Urinary bladder (tissue), 4 donors: ENCODE data around the gene PIP5K1B. TPM values are rescaled to one million over a fixed set of nuclear protein-coding genes. Genes with fewer than 3 reads are reported as not detected.

Experiments
- DNase-seq: peaks from one replicate; pipeline ENCODE4 v3.0.0-alpha.2; 2015; ENCODE audit errors: extremely low spot score
- H3K27ac ChIP-seq: one replicate; pipeline ENCODE4 v1.5.1; 2013; ENCODE audit warnings: low read depth, mild to moderate bottlenecking, moderate library complexity
- H3K36me3 ChIP-seq: one replicate; pipeline ENCODE4 v1.6.1; 2013; ENCODE audit warnings: mild to moderate bottlenecking, moderate library complexity; ENCODE audit not compliant: insufficient read depth
- H3K4me1 ChIP-seq: one replicate; pipeline ENCODE4 v1.6.1; 2013; ENCODE audit warnings: mild to moderate bottlenecking, moderate library complexity; ENCODE audit not compliant: insufficient read depth
- H3K4me3 ChIP-seq: one replicate; pipeline ENCODE4 v1.5.1; 2013; ENCODE audit warnings: low read depth, low read length
- WGBS: extraction: QIAGEN DNeasy Blood & Tissue Kit; methylation state at CpG from one replicate; pipeline ENCODE4 v1.1.7; 2013; 5-methylcytosine and 5-hydroxymethylcytosine counted together
- polyA plus RNA-seq: library from polyadenylated mRNA; stranded (reverse); fragments of 200-250 nt; gene quantifications from one replicate; pipeline ENCODE4 v1.2.3, GENCODE V29; 2013
- total RNA-seq: library from RNA; depleted of rRNA; stranded (reverse); fragments of >200 nt; gene quantifications from one replicate; pipeline ENCODE4 v1.2.3, GENCODE V29; 2014
- donor health status: healthy with polysubstance abuse.
- donor health status: healthy.

The PIP5K1B gene
- total and polyA plus RNA-seq, 2 donors: 3.1 to 6.4 TPM

- DNase-seq: no peak
- no peaks in the 10 kb centered on the region for H3K36me3 ChIP-seq
- no peak overlapping the region for H3K27ac ChIP-seq
- no peaks in the 10 kb centered on the region for H3K4me1 ChIP-seq
- no peak overlapping the region for H3K4me3 ChIP-seq
- WGBS: 74% methylated on average over 5 of the region's 5 CpGs
Measured at GRCh38 chr9:68733021-68733405, 28.0 kb downstream of the PIP5K1B start.

- no peak for DNase-seq
- H3K36me3 ChIP-seq: no peaks in the 10 kb centered on the region
- 83% methylated on average over 3 of the region's 3 CpGs for WGBS
- no peak overlapping the region for H3K4me3 ChIP-seq
- no peak overlapping the region for H3K27ac ChIP-seq
- no peaks in the 10 kb centered on the region for H3K4me1 ChIP-seq
Measured at GRCh38 chr9:68738358-68738757, 33.3 kb downstream of the PIP5K1B start.

DNA sequence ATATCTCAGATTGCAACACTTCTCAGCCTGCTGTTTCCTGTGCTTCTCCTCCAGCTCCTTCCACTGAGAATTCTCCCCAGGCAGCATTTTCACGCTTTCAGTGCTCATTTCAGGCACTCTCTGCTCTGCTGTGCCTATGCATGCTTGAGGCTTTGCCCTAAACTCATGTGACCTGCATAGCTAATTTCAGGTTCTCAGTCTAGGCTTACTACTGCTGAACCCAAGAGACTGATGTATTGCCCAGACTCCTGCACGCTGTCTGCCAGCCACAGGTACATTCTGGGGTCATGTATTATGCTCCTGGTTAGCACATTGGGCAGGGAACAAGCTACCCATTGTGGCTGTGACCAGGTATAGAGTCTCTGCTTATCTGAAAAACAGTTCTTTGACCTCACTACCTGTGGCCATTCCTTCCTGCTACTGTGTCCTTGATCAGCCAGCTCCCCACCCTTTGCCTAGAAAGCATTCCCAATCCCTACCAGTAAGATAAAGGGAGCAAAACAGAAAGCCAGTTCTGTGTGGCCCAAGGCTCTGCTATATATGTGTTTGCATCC, 34.7 kb downstream of the PIP5K1B start:
- 72% methylated on average over 2 of the region's 2 CpGs for WGBS
- Histone ChIP-seq H3K36me3 (no peaks in the 10 kb centered on the region), H3K27ac (no peak overlapping the region), H3K4me1 (no peaks in the 10 kb centered on the region), H3K4me3 (no peak overlapping the region)
- DNase-seq: no peak

GRCh38 chr9:68740561-68740960, 35.5 kb downstream of the PIP5K1B start:
- no peak for DNase-seq
- Histone ChIP-seq H3K27ac (no peak overlapping the region), H3K4me3 (no peak overlapping the region), H3K4me1 (no peaks in the 10 kb centered on the region), H3K36me3 (no peaks in the 10 kb centered on the region)
- 63% methylated on average over 4 of the region's 4 CpGs for WGBS

GRCh38 chr9:68741234-68741633, 36.2 kb downstream of the PIP5K1B start:
- WGBS: 83% methylated on average over 4 of the region's 4 CpGs
- no peak for DNase-seq
- no peaks in the 10 kb centered on the region for H3K36me3 ChIP-seq
- no peaks in the 10 kb centered on the region for H3K4me1 ChIP-seq
- H3K4me3 ChIP-seq: no peak overlapping the region
- H3K27ac ChIP-seq: no peak overlapping the region

- WGBS: 93% methylated on average over 3 of the region's 3 CpGs
- H3K27ac ChIP-seq: no peak overlapping the region
- no peaks in the 10 kb centered on the region for H3K36me3 ChIP-seq
Measured at GRCh38 chr9:68741704-68742332, 36.8 kb downstream of the PIP5K1B start.

GRCh38 chr9:68742333-68742730, 37.3 kb downstream of the PIP5K1B start:
- 92% methylated on average over 2 of the region's 2 CpGs for WGBS
- Histone ChIP-seq H3K36me3 (no peaks in the 10 kb centered on the region), H3K4me3 (no peak overlapping the region), H3K4me1 (no peaks in the 10 kb centered on the region), H3K27ac (no peak overlapping the region)
- DNase-seq: no peak

More at GRCh38 chr9:68741704-68742332, 36.8 kb downstream of the PIP5K1B start:
- DNase-seq: no peak
- H3K4me1 ChIP-seq: no peaks in the 10 kb centered on the region
- no peak overlapping the region for H3K4me3 ChIP-seq

DNA sequence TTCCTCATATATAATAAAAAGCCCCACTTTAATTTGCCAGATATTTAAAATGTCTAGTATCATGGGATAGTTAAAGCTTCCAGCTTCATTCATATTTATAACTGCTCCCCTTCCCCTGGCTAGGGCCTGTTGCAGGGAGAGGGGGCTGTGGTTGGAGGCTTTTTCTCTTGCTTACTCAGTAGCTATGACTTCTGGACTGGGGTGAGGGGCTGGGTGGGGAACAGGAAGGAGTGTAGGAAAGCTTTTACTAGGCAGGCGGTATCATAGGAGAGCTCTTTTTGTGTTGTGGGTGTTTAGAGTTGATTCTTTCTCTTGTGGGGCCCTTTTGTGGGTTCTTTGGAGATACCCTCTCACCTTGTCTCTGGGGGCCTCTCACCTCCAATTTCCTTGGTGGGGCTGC, 39.4 kb downstream of the PIP5K1B start:
- H3K27ac ChIP-seq: no peak overlapping the region
- 96% methylated on average over 1 of the region's 1 CpG for WGBS
- H3K4me3 ChIP-seq: no peak overlapping the region
- no peaks in the 10 kb centered on the region for H3K4me1 ChIP-seq
- DNase-seq: no peak
- no peaks in the 10 kb centered on the region for H3K36me3 ChIP-seq

DNA sequence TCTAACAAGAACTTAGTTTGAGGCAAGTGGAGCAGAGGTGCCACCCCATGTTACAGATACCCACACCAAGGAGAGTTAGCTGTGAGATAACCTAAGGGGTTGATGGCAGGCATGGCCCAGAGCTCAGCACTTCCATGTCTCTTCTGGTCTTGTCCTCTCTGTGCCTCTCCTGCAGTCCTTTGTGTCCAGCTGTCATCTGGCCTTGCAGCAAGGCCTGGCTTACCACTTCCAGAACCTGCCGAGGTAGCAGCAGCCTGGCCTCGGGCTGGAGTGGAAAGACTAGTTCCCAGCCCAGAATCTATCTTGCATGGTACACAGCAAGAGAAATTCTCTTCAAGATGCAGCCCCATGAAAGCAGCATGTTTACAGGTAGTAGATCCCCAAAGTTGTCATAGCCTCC, 41.5 kb downstream of the PIP5K1B start:
- Histone ChIP-seq H3K27ac (no peak overlapping the region), H3K4me3 (no peak overlapping the region), H3K4me1 (no peaks in the 10 kb centered on the region), H3K36me3 (no peaks in the 10 kb centered on the region)
- 84% methylated on average over 2 of the region's 2 CpGs for WGBS
- no peak for DNase-seq

DNA sequence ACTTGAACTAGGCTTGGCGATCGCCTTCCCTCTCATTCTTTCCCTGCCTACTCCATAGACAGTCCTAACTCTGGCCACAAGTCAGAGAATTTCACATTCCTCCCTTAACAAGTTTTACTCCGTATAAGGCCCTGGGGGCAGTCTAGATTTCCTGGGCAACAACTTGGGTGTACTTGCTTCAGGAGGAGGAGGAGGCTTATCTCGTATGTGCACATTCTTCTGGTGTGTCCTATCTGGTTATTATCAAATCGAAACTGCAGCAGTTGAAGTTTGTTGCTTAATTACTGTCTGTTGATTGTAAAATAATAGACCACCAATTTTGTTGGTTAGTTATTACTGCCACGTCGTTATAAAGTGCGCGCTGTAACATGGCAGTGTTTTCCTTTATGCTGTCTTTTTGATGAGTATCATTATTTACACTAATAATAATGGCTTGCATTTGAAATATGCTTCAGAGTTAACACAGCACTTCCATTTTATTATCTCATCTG, 42.0 kb downstream of the PIP5K1B start:
- WGBS: 42% methylated on average over 9 of the region's 9 CpGs
- DNase-seq: no peak
- H3K4me3 ChIP-seq: no peak overlapping the region
- H3K36me3 ChIP-seq: no peaks in the 10 kb centered on the region
- no peaks in the 10 kb centered on the region for H3K4me1 ChIP-seq
- no peak overlapping the region for H3K27ac ChIP-seq

DNA sequence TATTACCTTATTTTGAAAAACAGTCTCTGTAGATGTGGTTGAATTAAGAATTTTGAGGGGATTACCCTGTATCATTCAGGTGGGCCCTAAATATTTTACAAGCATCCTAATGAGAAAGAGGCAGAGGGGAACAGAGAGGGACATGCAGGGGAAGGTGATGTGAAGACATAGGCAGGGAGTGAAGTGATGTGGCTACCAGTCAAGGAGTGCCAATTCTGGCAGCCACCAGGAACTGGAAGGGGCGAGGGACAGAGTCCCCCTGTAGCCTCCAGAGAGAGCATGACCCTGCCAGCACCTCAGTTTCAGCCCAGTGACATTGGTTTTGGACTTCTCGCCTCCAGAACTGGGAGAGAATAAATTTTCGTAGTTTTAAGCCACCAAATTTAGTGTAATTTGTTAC, 44.1 kb downstream of the PIP5K1B start:
- Histone ChIP-seq H3K4me3 (no peak overlapping the region), H3K27ac (no peak overlapping the region), H3K36me3 (no peaks in the 10 kb centered on the region), H3K4me1 (no peaks in the 10 kb centered on the region)
- 81% methylated on average over 3 of the region's 3 CpGs for WGBS
- no peak for DNase-seq

DNA sequence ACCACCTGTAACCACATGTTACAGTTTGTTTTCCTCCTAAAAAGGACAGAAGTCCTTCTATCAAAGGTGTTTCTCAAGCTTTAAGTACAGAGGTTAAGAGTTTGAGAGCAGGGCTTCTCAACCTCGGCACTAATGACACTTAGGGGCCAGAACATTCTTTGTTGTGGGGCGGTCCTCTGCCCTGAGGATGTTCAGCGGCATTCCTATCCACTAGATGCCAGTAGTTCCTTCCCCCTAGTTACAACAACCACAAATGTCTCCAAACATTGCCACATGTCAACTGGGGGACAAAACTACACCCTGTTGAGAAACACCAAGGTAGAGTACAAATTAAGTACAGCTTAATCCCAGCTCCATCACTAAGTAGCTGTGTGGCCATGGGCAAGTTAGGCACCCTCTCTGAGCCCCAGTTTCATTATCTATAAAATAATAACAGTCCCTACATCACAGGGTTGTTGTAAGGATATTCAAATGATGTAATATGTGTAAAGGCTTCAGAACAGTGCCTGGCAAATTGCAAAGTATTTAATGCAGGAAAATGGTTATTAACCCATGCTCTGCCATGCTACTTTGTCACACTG, 44.6 kb downstream of the PIP5K1B start:
- Histone ChIP-seq H3K4me3 (no peak overlapping the region), H3K36me3 (no peaks in the 10 kb centered on the region), H3K27ac (no peak overlapping the region), H3K4me1 (no peaks in the 10 kb centered on the region)
- DNase-seq: no peak
- WGBS: 54% methylated on average over 3 of the region's 3 CpGs

DNA sequence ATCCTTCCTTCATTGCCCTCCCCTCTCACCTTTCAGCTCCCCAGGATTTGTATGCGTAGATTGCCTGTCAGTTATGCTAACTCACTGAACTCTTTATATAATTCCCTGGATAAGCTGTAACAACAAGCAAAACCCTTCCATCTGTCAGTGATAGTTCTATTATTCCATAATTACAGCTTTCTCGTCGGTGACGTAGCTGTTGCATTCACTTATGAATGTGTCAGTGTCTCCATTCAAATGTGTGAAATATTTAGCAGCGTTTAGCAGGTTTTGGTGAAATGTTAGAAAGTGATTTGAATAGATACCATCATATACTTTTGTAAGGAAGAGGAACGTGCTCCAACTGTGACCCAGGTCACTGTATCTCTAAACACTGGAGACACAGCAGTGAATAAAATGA, 45.2 kb downstream of the PIP5K1B start:
- Histone ChIP-seq H3K4me1 (no peaks in the 10 kb centered on the region), H3K27ac (no peak overlapping the region), H3K36me3 (no peaks in the 10 kb centered on the region), H3K4me3 (no peak overlapping the region)
- DNase-seq: no peak
- WGBS: 48% methylated on average over 6 of the region's 6 CpGs

DNA sequence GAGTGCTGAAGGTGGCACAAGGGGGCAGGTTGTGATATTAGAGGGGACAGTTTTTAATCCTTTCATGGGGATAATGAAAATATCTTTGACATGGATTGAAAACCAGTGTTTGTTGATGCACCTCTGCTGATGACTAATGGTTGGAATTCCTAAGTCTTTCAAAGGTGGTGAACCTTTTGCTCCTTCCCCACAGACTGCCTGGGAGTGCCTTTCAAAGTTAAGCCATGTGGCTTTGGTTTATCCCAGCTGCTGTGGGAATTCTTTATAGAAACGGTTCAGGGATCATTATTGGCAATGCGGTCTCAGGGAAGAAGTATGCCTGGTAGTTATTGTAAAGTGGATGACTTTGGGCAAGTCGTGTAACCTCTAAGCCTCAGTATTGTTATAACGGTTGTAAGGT, 45.7 kb downstream of the PIP5K1B start:
- H3K4me1 ChIP-seq: no peaks in the 10 kb centered on the region
- DNase-seq: no peak
- WGBS: 45% methylated on average over 4 of the region's 4 CpGs

More for the DNA sequence above, 45.7 kb downstream of the PIP5K1B start:
- Histone ChIP-seq H3K36me3 (no peaks in the 10 kb centered on the region), H3K27ac (no peak overlapping the region), H3K4me3 (no peak overlapping the region)
